Activated effector memory CD4-positive, alpha-beta T cell treated with Interleukin-2 at 50 U/mL for 16 hours (primary cell): Measurements from ENCODE around the gene TBXA2R.
"Not testable (repeated sequence)": the region's sequence is repeated elsewhere in the genome, so short reads cannot be mapped to it uniquely, and the experiment has no call there.

Experiments used
- DNase-seq: peaks from one replicate; pipeline ENCODE4 v3.0.0-alpha.2; 2020

TBXA2R gene

GRCh38 chr19:3576696-3577443, 29.8 kb downstream of the TBXA2R start:
- no peak for DNase-seq

DNA sequence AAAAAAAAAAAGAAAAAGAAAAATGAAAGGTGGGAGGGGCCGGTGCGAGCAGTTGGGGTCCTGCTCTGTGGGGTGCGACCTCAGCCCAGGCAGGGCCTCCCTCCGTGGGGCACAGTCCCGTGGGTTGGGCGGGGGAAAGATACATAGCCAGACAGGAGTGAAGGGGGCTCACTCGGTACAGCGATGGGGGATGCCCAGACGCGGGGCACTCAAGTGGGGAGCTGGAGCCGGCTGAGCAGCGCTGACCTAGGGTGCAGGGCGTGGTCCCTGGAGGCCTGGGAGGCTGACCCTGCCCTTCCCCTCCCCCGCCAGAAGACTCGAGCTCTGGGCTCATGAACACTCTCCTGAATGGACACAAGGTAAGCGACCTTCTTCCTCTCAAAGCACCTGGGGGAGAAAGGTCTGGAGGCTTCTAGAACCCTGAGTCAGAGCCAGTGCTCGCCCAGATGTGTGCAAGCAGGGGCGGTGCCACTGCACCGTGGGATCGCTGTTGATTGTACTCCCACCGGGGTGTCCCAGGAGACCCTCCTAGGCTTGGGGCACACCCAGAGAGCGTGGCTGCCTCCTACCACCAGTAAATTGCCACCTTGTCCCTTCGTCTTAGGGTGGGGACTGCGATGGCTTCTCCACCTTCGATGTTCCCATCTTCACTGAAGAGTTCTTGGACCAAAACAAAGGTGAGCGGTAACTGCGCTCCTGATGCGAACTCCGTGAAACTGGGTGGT, 30.6 kb downstream of the TBXA2R start:
- no peak for DNase-seq

DNA sequence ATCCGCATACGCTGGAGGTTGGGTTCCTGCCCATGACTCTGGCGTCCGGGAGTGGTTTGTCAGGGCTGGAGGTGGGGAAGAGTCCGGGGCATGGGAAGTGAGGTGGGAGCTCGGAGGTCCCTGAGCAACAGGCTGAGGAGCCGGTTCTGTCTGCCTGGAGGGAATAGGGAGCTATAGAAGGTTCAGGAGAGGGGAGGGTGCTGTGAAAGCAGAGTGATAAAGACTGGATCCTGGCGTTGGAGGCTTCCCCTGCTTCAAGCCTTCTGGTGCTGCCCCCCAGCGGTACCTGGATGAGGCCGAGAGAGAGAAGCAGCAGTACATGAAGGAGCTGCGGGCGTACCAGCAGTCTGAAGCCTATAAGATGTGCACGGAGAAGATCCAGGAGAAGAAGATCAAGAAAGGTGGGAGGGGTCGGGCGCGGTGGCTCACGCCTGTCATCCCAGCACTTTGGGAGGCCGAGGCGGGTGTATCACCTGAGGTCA, 31.4 kb downstream of the TBXA2R start:
- no peak for DNase-seq

DNA sequence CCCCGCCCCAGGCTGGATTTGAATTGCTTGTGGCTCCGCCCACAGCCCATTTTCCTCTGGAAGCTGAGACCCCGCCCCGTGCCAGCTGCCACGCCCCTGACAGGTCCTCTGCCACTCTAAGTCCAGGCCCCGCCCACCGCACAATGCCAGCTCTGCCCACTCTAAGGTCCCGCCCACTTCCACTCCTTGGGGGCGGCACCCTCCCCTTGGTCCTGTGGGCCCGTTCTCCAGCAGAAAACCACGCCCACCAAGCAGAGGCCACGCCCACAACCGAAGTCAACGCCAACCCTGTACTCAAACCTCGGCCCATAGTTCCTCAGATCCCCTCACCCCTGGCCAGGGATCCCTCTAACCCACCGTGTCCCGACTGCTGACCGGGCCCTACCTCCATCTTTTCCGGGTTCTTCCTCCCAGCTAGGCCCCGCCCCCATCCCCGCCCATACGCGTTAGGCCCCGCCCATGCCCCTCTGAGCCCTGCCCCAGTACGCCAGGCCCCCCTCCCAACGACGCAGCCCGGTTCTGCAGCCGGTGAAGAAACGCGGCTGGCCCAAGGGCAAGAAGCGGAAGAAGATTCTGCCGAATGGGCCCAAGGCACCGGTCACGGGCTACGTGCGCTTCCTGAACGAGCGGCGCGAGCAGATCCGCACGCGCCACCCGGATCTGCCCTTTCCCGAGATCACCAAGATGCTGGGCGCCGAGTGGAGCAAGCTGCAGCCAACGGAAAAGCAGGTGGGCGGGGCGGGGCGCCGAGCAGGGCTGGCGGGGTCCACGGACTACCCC, 32.6 kb downstream of the TBXA2R start:
- peak; percentile 58 for DNase-seq

DNA sequence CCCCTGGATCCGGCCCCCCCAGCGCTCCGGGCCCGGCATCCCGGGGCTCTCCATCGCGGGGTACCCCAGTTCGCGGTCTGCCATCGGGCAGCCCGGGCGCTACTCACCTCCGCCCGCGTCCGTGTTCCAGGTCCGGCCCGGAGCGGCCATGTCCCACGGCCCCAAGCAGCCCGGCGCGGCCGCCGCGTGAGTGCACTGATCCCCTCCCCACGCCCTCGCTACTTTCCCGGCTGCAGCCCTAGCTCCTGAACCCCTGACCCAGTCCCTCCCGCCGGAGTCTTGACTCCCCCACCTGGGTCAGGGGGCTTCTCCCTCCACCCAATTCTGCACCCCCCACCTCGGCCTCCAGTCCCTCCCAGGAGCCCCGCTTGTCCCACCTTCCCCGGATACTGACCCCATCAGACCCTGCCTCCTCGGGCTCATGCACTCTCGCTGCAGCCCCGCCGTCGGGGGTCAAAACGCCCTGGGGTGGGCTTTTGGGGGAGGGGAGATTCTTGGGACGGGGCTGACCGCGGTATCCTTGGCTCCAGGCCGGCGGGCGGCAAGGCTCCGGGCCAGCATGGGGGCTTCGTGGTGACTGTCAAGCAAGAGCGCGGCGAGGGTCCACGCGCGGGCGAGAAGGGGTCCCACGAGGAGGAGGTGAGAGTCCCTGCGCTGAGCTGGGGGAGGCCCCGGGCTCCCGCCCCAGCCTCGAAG, 33.4 kb downstream of the TBXA2R start:
- no peak for DNase-seq

- DNase-seq = no peak
These were observed 33.9 kb downstream of the TBXA2R start, which contains the start of gene HMG20B for GRCh38 chr19:3572855-3573161. Gene HMG20B, plus strand, starts transcription at chr19:3572944. Its CDS starts 366 bp downstream, at chr19:3573310.

GRCh38 chr19:3572132-3572854, 34.4 kb downstream of the TBXA2R start:
- DNase-seq = peak; percentile 99

DNA sequence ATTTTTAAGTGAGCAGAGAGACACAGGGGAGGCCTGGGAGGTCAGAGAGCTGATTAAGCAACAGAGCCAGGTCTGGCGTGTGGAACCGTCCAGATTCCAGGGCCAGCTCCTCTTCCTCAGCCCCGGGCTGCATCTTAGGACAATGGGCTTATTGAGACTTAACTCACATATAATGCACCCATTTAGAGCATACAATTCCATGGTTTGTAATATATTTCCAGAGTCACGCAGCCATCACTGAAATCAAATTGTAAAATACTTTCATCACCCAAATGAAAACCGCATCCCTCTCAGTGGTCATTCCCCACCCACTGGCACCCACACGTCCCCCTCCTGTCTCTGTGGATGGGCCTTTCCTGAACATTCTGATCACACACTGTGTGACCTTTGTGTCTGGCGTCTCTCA, 36.1 kb downstream of the TBXA2R start:
- DNase-seq = no peak

- DNase-seq = not testable (repeated sequence)
These were observed 36.6 kb downstream of the TBXA2R start for GRCh38 chr19:3570042-3570441.

DNA sequence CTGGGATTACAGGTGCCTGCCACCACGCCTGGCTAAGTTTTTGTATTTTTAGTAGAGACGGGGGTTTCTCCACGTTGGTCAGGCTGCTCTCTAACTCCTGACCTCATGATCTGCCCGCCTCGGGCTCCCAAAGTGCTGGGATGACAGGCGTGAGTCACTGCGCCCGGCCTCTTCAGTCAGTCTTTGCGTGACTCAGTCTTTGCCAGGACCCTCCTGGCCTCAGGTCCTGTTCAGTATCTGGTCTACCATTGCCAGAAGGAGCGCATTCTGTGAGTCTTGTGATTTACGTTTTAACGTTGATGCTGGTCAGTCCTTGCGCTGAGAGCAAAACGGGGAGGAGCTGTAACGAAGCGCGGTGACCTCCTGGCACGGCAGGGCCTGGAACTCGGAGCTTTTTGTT, 41.5 kb downstream of the TBXA2R start:
- no peak for DNase-seq

DNA sequence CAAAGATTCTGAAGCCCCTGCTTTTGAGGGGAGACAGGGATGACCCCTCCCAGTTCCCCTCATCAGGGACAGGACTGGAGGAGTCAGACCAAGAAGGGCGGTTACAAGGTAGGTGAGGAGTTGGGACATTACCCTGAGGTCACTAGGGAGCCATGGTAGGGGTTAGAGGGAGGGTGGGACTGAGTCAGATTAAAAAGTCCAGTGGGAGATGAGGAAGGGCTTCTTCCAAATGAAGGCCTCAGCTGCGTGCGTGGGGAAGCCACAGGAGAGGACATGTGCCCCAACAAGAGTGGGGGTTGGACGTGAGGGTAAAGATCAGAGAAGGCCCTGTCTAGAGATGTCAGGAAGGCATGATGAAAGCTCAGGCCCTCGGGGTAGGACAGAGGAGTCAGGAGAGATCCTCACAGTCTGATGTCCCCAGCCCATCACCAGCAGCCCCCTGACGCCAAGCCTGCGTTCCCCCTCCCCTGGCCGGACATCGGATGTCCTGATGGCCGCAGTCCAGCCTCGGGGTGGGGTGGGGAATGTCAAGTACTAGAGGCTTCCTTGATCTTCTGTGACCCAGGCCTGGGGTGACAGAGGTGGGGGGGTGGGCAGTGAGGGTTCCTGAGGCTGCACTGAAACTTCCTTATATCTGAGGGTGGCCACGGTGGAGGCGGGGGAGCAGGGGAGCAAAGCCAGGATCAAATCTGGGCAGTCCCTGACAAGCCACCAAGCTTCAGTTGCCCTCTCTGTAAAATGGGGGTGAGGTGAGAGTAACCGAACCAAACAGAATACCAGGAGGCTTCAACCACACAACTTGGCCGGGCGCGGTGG, 42.8 kb downstream of the TBXA2R start:
- DNase-seq = no peak

GRCh38 chr19:3557461-3558248, 49.0 kb downstream of the TBXA2R start, which contains the start of gene MFSD12:
Gene MFSD12, minus strand, starts transcription at chr19:3557586. Its CDS starts 183 bp downstream, at chr19:3557403.
- peak; percentile 94 for DNase-seq

DNA sequence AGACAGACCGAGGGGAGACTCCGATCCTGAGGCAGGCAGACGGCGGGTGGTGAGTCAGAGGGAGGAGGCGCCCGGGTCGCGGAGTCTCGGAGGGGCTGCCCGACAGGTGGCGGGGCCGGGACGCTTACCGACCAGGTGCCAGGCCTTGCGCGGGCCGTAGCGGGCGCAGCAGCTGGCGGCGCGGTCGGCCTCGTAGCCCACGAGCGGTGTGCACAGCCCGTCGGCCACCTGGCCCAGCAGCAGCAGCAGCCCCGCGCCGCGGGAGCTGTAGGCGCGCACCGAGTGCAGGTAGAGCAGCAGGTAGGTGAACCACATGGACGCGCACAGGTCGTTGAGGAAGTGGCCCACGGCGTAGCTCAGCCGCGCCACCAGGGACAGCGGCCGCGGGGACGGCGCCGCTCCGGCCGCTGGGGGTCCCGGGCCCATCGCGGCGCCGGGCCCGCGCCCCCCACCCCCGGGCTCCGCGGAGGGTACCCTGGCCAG, 49.7 kb downstream of the TBXA2R start:
- DNase-seq = peak; percentile 48

DNA sequence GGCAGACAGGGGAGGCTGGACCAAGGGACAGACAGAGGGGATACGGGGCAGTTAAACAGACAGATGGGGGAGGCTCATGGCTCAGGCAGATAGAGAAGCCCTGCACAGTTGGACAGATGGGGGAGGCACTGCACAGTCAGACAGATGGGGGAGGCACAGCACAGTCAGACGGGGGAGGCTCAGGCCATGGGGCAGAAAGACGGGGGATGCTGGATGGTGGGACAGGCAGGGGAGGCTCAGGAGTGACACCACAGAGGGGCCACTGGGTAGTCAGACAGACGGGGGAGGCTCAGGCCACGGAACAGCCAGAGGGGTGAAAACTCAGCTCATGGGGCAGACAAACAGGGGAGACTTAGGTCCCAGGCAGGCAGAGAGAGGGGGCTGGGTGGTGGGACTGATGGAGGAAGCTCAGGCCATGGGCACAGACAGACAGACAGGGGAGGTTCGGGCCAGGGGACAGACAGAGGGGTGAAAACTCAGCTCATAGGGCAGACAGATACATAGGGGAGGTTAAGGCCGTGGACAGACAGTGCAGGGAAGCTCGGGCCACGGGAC, 50.2 kb downstream of the TBXA2R start:
- DNase-seq = no peak

GRCh38 chr19:3555653-3556422, 50.8 kb downstream of the TBXA2R start:
- no peak for DNase-seq

GRCh38 chr19:3554254-3555083, 52.2 kb downstream of the TBXA2R start:
- DNase-seq = peak; percentile 40

DNA sequence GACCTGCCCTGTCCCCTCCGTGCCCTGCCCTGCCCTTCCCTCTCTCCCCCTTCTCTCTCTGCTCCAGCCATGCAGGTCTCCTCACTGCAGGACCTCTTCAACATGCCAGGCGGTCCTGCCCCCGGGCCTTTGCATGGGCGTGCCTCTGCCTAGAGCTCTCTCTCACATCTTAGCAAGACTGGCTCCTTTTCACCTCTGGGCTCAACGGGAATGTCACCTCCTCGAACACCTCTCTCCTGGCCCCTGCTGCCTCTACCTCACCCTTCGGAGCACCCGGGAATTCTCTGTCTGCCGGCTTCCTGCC, 54.9 kb downstream of the TBXA2R start:
- DNase-seq = no peak
